Left lung (tissue), 10 donors: ENCODE data around the gene TENM4. TPM values are rescaled to one million over a fixed set of nuclear protein-coding genes. Genes with fewer than 3 reads are reported as not detected.

ENCODE experiments used
- ATAC-seq: fragments of 200-7000 bp; cut with Tn5 transposase; one replicate; pipeline ENCODE4 v1.9.1; 2020; ENCODE audit warnings: moderate library complexity
- DNase-seq, 4 donors: peaks; one replicate each; pipeline ENCODE4 v3.0.0-alpha.2; 2013 to 2020
- H3K27ac ChIP-seq, 2 donors: fragments of 200-600 bp; sonication (generic) in 1 of 2; one replicate each; pipeline versions ENCODE4 v1.5.0 to v1.8.0; 2020 to 2021
- H3K27me3 ChIP-seq, 2 donors: fragments of 200-600 bp; sonication (generic) in 1 of 2; one replicate each; pipeline versions ENCODE4 v1.5.0 to v1.8.0; 2020 to 2021
- H3K36me3 ChIP-seq, 2 donors: fragments of 200-600 bp; sonication (generic) in 1 of 2; one replicate each; pipeline versions ENCODE4 v1.5.0 to v1.8.0; 2020 to 2021
- H3K4me1 ChIP-seq, 2 donors: fragments of 200-600 bp; one replicate each; pipeline ENCODE4 v1.8.0; 2021
- H3K4me3 ChIP-seq, 2 donors: fragments of 200-600 bp; sonication (generic) in 1 of 2; one replicate each; pipeline versions ENCODE4 v1.5.0 to v1.8.0; 2020 to 2021; ENCODE audit warnings: mild to moderate bottlenecking in 1 of 2
- H3K9me3 ChIP-seq, 2 donors: fragments of 200-600 bp; sonication (generic) in 1 of 2; one replicate each; pipeline versions ENCODE4 v1.5.0 to v1.8.0; 2020 to 2021
- intact Hi-C, 2 donors: fragments of 100-400 bp; cut with DNase I; formaldehyde crosslinking; loops; one replicate each; pipeline versions ENCODE4 v1.11.2 to v1.14.2; 2022
- polyA plus RNA-seq, 6 donors: library from polyadenylated mRNA; unstranded; fragments of 120-200 nt; gene quantifications; one replicate each; pipeline ENCODE4 v1.2.1, GENCODE V29; 2013; ENCODE audit not compliant: insufficient read length in 6 of 6
- total RNA-seq, 2 donors: library from RNA; stranded (reverse); fragmentation: NEBNext Ultra II Directional; extraction: Animal tissue kit (Norgen Biotek cat#: 25700); gene quantifications; one replicate each; pipeline ENCODE4 v1.2.1, GENCODE V29; 2021
- TF ChIP-seq, protein P1 (sequence below), 2 donors: fragments of 200-600 bp; sonication (generic) in 1 of 2; IDR thresholded peaks; one replicate each; pipeline versions ENCODE4 v1.5.0 to v1.8.0; 2021; ENCODE audit warnings: antibody characterized with exemption in 2 of 2
- donor health status: DM: no; HTN: yes; CAD: no.
- donor health status: DM: no; HTN: no; CAD: no.

TENM4 gene
- total and polyA plus RNA-seq, 8 donors: 3.4 to 7.1 (median 5.2) TPM

DNA sequence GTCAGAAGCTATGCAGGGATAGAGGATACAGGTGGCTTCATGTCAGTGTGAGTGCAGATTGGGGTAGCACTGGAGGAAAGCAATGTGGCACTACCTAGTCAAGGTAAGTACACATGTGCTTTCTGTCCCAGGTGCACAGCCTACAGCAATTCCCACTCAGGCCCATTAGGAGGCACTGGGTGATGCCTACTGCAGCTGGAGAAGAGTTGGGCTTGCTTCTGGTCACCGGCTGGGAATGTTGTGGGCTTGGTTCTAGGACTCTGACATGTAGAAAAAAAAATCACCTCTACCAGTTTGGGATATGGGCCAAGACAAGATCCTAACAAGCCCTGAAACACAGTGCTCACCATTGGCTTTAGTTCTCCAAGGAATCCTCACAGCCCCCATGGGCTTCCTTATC is 69.7 kb downstream of the TENM4 start:
- TF ChIP-seq, protein P1, sequence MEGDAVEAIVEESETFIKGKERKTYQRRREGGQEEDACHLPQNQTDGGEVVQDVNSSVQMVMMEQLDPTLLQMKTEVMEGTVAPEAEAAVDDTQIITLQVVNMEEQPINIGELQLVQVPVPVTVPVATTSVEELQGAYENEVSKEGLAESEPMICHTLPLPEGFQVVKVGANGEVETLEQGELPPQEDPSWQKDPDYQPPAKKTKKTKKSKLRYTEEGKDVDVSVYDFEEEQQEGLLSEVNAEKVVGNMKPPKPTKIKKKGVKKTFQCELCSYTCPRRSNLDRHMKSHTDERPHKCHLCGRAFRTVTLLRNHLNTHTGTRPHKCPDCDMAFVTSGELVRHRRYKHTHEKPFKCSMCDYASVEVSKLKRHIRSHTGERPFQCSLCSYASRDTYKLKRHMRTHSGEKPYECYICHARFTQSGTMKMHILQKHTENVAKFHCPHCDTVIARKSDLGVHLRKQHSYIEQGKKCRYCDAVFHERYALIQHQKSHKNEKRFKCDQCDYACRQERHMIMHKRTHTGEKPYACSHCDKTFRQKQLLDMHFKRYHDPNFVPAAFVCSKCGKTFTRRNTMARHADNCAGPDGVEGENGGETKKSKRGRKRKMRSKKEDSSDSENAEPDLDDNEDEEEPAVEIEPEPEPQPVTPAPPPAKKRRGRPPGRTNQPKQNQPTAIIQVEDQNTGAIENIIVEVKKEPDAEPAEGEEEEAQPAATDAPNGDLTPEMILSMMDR (IDR thresholded peaks at IDR 0.05): no peak
- intact Hi-C loops: no loop called here

DNA sequence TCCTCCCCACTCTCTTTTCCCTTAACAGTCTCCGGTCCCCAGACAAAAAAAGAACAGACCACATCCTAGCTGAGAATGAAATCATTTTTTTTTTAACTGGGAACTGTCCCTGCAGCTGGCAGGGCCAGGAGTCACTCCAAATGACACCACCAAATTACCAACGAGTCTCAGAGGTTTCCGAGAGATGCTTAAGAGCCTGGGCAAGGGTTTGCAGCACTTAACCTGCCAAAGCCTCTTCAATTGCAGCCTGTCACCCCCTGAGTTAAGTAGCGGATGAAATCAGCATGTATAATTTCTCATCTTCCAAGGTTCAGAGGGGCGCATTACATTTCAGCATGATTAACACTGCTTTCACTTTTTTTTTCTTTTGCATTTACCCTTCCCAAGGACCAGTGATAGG is 71.8 kb downstream of the TENM4 start:
- DNase-seq (no peak), ATAC-seq (no peak)
- TF ChIP-seq, protein P1 (IDR thresholded peaks at IDR 0.05): no peak
- Histone ChIP-seq H3K36me3 (no peaks in the 10 kb centered on the region), H3K4me1 (no peaks in the 10 kb centered on the region), H3K27me3 (no peaks in the 10 kb centered on the region), H3K27ac (no peak overlapping the region), H3K4me3 (no peak overlapping the region), H3K9me3 (no peaks in the 10 kb centered on the region)
- intact Hi-C loops: no loop called here

More for the DNA sequence above, 69.7 kb downstream of the TENM4 start:
- ATAC-seq (no peak), DNase-seq (no peak)
- no peaks in the 10 kb centered on the region for H3K36me3 ChIP-seq
- no peaks in the 10 kb centered on the region for H3K27me3 ChIP-seq
- no peaks in the 10 kb centered on the region for H3K4me1 ChIP-seq
- H3K9me3 ChIP-seq: no peaks in the 10 kb centered on the region
- H3K4me3 ChIP-seq: no peak overlapping the region
- H3K27ac ChIP-seq: no peak overlapping the region

DNA sequence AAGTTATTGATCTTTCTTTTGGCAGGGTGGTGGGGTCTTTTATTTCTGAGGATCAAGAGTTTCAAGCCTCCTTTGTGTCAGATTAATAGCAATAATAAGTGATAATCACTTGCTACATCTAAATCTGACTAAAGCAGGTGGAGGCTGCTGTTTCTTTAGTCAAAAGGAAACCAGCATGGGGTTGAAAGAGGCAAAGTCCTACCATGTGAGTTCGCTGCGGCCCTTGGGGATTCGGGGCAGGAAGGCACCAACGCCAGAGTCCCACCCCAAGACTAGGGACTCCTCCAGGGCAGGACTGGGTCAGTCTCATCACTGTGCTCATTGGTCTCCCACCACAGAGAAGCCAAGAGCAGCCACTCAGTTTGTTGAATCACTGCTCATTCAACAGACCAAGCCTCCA is 73.0 kb downstream of the TENM4 start:
- DNase-seq (no peak), ATAC-seq (no peak)
- TF ChIP-seq, protein P1 (IDR thresholded peaks at IDR 0.05): no peak
- intact Hi-C loops: no loop called here
- H3K4me1 ChIP-seq: no peaks in the 10 kb centered on the region
- H3K9me3 ChIP-seq: no peaks in the 10 kb centered on the region
- no peak overlapping the region for H3K27ac ChIP-seq
- no peak overlapping the region for H3K4me3 ChIP-seq
- H3K36me3 ChIP-seq: no peaks in the 10 kb centered on the region
- no peaks in the 10 kb centered on the region for H3K27me3 ChIP-seq

DNA sequence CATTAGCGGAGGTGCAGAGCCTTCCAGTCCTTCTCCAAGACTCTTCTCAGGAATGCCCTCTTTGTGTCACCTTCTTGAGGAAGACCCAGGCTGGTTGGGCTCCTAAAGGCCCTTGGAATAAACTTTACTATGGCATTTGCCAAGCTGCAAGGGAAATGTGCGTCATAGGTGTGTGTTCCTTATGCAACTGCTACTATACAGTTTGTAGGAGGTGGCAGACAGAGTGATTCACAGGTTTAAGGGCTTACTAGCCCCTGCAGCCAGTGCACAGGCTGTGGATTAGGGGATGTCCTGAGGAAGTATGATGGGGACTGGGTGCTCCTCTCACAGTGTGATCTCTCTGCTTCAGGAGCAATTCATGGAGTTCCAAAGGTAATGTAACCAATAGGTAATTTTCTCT is 74.6 kb downstream of the TENM4 start:
- H3K4me3 ChIP-seq: no peak overlapping the region
- H3K27me3 ChIP-seq: no peaks in the 10 kb centered on the region
- ATAC-seq: no peak

DNA sequence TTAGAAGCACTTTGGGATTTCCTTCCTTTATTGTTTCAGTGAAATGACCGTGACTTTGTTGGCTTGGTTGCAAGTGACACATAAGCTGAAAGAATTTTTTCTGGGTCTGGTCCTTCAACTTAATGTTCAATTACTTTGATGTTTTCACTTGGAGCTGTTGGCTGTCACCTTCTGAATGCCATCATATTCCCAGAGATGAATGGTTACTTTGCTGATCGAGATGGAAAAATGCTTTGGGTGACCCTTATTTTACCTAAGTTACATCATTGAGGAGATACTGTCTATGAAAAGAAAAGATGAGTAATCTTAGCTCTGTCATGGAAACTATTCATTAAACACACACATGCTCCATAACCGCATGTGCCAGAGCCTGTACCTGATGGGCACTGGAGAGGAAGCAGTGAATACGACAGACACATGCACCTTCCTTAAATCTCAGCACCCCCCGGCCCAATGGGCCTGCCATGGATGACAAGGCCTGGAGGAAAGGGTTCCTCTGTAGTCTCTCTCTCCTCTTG is 76.9 kb downstream of the TENM4 start:
- no peaks in the 10 kb centered on the region for H3K9me3 ChIP-seq
- ATAC-seq: no peak
- H3K4me1 ChIP-seq: no peaks in the 10 kb centered on the region
- no peak overlapping the region for H3K4me3 ChIP-seq
- no peak for DNase-seq
- no peaks in the 10 kb centered on the region for H3K27me3 ChIP-seq
- no peak overlapping the region for H3K27ac ChIP-seq
- H3K36me3 ChIP-seq: no peaks in the 10 kb centered on the region
- intact Hi-C loops: no loop called here
- TF ChIP-seq, protein P1 (IDR thresholded peaks at IDR 0.05): no peak

More for the DNA sequence above, 74.6 kb downstream of the TENM4 start:
- Histone ChIP-seq H3K27ac (no peak overlapping the region), H3K36me3 (no peaks in the 10 kb centered on the region), H3K9me3 (no peaks in the 10 kb centered on the region), H3K4me1 (no peaks in the 10 kb centered on the region)
- DNase-seq: no peak
- TF ChIP-seq, protein P1 (IDR thresholded peaks at IDR 0.05): no peak
- intact Hi-C loops: no loop called here
